ENCODE measurements around the gene GPR146.

GPR146 gene

DNA sequence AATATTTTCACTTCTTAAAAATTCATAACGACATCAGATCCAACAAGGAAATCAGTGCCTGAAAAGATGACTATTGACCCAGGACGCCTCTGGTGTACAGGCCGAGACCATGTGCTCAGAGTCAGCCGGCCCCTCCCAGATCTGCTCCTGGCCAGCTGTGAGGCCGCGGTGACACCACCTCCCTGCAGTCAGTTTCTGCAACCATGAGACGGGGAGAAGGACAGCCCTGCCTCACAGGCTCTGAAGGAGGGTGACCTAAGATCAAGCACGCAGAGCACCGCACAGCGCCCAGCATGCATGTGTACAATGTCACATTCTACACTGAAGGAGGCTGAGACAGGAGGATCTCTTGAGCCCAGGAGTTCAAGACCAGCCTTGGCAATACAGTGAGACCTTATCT is 40.9 kb downstream of the GPR146 start:
- H3K9ac ChIP-seq (ENCODE audit: low read length): no peak overlapping the region
- H3K36me3 ChIP-seq (ENCODE audit: control insufficient read depth, insufficient read depth, low read length): no peaks in the 10 kb centered on the region
- H3K4me3 ChIP-seq (ENCODE audit: low read length): no peak overlapping the region
- no peaks in the 10 kb centered on the region for H3K9me3 ChIP-seq (ENCODE audit: control insufficient read depth, low read length)
- H3K27me3 ChIP-seq (ENCODE audit: control insufficient read depth, insufficient read depth, low read length): peaks cover 21% of the 10 kb centered on the region
- peaks cover 38% of the 10 kb centered on the region for H3K4me1 ChIP-seq (ENCODE audit: control insufficient read depth, insufficient read depth, low read length)

DNA sequence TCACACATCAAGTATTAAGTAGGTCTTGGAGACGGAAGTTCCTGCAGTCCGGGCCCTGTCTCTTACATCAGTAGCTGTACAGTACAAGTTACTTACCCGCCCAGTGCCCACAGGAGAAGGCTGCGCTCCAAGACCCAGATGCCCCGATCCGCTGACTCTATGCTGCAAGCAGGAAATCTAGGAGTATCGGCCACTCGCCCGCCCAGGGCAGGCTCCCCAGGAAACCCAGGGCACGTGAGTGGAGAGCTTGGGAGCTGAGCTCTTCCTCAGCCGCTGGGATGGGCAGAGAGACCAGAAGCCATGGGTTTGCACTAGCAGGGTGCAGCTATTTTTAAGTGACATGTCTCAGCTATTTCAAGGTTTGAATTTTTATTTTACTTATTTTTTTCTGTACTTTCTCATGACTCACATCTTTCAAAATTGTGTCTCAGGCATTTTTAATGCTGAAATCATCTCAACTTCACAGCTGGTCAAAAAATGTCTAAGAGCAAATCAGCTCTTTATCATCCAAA is 41.6 kb downstream of the GPR146 start:
- no peaks in the 10 kb centered on the region for H3K36me3 ChIP-seq (ENCODE audit: control insufficient read depth, insufficient read depth, low read length)
- no peak overlapping the region for H3K9ac ChIP-seq (ENCODE audit: low read length)
- no peaks in the 10 kb centered on the region for H3K9me3 ChIP-seq (ENCODE audit: control insufficient read depth, low read length)
- H3K27me3 ChIP-seq (ENCODE audit: control insufficient read depth, insufficient read depth, low read length): peaks cover 21% of the 10 kb centered on the region
- H3K4me3 ChIP-seq (ENCODE audit: low read length): no peak overlapping the region
- H3K4me1 ChIP-seq (ENCODE audit: control insufficient read depth, insufficient read depth, low read length): peaks cover 38% of the 10 kb centered on the region

DNA sequence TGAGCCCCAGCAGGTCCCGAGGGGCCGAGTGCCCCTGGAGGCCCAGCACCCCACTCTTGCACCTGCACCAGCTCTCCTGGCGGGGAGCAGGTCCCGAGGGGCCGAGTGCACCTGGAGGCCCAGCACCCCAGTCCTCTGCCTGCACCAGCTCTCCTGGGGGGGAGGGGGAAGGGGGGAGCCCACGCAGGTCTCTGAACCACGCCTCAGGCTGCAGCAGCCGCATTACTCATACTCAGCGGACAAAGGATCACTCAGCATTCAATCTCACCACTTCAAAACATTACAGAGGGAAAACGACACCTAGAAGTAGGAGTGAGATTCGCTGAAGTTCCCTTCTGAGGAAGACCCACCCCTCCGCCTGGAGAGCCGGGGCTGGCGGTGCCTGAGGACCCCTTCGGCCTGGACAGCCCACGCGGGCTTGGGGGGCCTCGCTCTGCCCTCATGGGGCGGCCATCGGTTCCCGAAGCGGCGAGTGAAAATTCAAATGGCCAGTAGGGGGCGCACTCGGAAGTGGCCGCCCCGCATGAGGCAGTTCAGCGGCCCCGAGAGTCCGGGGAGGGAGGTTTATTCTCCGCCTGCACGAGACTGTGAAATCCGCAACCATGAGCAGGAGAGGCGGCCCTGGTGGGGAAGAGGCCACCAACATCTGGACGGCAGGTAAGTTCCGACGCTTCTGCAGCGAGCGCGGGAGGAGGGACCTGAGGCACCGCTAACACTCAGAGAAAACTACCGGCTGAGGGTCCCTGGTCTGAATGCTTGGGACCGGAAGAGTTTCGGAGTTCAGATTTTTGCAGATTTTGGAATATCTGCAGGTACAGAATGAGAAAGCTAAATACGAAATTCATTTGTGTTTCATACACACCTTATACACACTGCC is 42.5 kb downstream of the GPR146 start:
- Histone ChIP-seq H3K9ac (ENCODE audit: low read length) (peak overlapping the region; percentile 41), H3K9me3 (ENCODE audit: control insufficient read depth, low read length) (no peaks in the 10 kb centered on the region), H3K4me3 (ENCODE audit: low read length) (no peak overlapping the region), H3K4me1 (ENCODE audit: control insufficient read depth, insufficient read depth, low read length) (peaks cover 38% of the 10 kb centered on the region), H3K27me3 (ENCODE audit: control insufficient read depth, insufficient read depth, low read length) (peaks cover 20% of the 10 kb centered on the region), H3K36me3 (ENCODE audit: control insufficient read depth, insufficient read depth, low read length) (no peaks in the 10 kb centered on the region)

DNA sequence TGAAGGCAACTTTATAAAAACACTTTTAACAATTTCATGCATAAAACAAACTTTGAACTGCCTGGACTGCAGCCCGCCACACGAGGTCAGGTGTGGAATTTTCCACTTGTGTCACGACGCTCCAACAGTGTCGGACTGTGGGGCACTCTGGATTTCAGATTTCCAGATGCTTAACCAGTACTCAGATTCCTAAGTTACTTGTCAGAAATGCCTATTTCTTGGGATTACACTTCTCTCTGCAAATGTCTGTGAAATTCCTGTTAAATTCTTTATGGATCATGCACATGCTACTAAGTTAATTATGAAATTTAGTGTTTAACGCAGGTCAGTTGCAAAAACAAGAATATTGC is 43.1 kb downstream of the GPR146 start:
- Histone ChIP-seq H3K27me3 (ENCODE audit: control insufficient read depth, insufficient read depth, low read length) (peaks cover 15% of the 10 kb centered on the region), H3K9ac (ENCODE audit: low read length) (no peak overlapping the region), H3K9me3 (ENCODE audit: control insufficient read depth, low read length) (no peaks in the 10 kb centered on the region), H3K4me1 (ENCODE audit: control insufficient read depth, insufficient read depth, low read length) (peaks cover 35% of the 10 kb centered on the region), H3K4me3 (ENCODE audit: low read length) (no peak overlapping the region), H3K36me3 (ENCODE audit: control insufficient read depth, insufficient read depth, low read length) (no peaks in the 10 kb centered on the region)

DNA sequence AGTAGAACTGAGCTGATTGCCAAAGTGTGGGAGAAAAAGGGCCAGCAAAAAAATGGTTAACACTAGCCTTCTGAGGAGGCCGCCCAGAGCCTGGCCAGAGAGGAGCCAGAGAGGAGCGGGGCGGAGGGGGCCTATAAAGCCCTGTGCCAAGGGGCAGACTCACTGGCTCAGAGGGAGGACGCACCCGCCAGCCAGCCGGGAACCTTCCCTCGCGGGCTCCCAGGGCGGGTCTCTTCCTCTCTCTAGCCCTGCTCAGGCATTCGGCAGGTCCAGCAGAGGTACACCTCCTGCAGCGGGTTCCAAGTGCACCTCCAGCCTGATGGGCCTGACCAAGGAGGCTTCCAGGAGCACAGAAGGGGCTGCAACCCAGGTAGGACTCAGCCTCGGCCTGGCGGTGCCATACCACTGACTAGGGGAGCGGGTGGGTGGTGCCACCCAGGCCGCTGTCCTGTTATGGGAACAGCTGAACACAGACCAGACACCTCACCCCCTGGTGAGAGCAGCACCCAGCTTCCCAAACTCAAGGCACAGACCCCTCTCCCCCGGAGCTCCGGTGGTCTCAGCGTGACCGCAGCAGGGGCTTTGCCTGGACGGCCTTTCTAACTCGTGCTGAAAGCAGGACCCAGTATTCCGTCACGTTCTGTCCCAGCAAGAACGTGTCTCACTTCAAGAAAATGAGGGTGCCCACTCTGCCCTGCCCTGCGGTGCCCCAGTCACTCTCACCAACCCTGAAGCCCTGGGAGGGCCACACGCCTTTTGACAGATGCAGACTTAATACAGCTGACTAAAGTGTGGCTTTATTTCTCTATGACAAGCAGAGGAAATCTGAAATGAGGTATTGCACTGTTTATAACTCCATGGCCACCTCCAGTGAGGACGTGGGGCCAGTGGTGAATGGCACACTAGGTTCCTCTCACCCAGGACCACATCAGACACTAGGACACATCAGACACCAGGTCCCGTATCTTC is 43.9 kb downstream of the GPR146 start, which contains the start of gene GPER1:
TSS of gene GPER1 (plus strand) at position 162 of the 969 bp plus-strand sequence. CDS start 3,616 bp downstream, outside the sequence.
- Histone ChIP-seq H3K4me1 (ENCODE audit: control insufficient read depth, insufficient read depth, low read length) (peaks cover 35% of the 10 kb centered on the region), H3K9ac (ENCODE audit: low read length) (peak within 1 kb of the TSS; percentile 41), H3K9me3 (ENCODE audit: control insufficient read depth, low read length) (no peaks in the 10 kb centered on the region), H3K36me3 (ENCODE audit: control insufficient read depth, insufficient read depth, low read length) (no peaks in the 10 kb centered on the region), H3K4me3 (ENCODE audit: low read length) (no peak within 1 kb of the TSS), H3K27me3 (ENCODE audit: control insufficient read depth, insufficient read depth, low read length) (peaks cover 15% of the 10 kb centered on the region)

DNA sequence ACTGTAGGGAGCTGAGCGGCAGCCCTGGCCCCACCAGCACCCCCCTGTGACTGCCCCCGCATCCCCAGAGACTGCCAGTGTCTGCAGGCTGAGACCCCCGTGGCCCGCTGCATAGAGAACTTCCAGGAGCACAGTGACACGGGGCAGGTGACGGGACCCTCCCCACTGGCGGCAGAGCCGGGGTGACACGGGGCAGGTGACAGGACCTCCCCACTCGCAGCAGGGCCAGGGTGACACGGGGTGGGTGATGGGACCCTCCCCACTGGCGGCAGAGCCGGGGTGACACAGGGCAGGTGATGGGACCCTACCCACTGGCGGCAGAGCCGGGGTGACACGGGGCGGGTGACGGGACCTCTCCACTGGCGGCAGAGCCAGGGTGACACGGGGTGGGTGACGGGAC is 45.9 kb downstream of the GPR146 start:
- peaks cover 24% of the 10 kb centered on the region for H3K4me1 ChIP-seq (ENCODE audit: control insufficient read depth, insufficient read depth, low read length)
- no peak overlapping the region for H3K4me3 ChIP-seq (ENCODE audit: low read length)
- H3K36me3 ChIP-seq (ENCODE audit: control insufficient read depth, insufficient read depth, low read length): no peaks in the 10 kb centered on the region
- H3K9ac ChIP-seq (ENCODE audit: low read length): no peak overlapping the region
- H3K9me3 ChIP-seq (ENCODE audit: control insufficient read depth, low read length): no peaks in the 10 kb centered on the region
- peaks cover 15% of the 10 kb centered on the region for H3K27me3 ChIP-seq (ENCODE audit: control insufficient read depth, insufficient read depth, low read length)

DNA sequence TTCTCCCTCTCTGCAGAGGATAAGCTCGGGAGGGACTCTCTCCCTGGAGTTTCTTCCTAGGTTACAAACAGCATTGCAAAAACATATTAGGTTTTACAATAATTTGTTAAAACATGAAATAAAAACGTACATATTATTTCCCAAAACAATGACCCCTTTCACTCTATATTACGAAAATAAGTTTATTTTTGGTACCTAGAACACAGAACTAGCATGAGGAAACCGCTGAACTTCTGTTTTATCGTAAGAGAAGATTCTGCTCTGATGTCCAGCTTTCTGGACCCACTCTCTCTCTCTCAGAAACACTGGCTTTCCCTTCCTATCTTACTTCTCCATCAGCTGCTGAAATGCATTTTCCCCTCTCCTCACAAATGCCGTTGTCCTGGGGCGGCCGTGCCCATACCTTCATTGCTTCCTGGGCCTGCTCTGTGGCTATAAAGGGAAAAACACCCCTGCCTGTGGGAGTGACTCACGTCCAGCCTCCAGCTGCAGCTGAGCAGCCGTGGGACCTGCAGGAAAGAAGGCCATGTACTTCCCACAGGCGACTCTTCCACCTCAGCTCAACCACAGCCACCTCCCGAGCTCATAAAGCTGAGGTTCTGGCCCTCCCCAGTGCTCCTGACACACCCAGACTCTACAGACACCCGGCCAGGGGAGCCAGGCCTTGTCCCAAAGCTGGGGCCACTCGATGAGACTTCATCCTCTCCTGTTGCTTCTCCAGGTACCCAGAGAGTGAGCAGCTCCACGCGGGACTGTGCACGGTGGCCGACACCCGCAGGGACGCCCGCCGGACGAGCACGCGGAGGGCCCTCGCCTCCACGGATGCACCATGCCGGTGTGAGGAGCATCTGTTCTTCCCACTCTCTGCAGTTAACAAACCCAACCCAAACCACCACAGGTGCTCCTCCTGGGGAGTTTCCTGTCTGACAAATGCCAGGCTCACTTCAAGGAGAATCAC is 46.6 kb downstream of the GPR146 start:
- H3K4me1 ChIP-seq (ENCODE audit: control insufficient read depth, insufficient read depth, low read length): peaks cover 24% of the 10 kb centered on the region
- H3K36me3 ChIP-seq (ENCODE audit: control insufficient read depth, insufficient read depth, low read length): no peaks in the 10 kb centered on the region
- no peaks in the 10 kb centered on the region for H3K9me3 ChIP-seq (ENCODE audit: control insufficient read depth, low read length)
- no peak overlapping the region for H3K9ac ChIP-seq (ENCODE audit: low read length)
- H3K4me3 ChIP-seq (ENCODE audit: low read length): no peak overlapping the region
- H3K27me3 ChIP-seq (ENCODE audit: control insufficient read depth, insufficient read depth, low read length): peaks cover 16% of the 10 kb centered on the region

DNA sequence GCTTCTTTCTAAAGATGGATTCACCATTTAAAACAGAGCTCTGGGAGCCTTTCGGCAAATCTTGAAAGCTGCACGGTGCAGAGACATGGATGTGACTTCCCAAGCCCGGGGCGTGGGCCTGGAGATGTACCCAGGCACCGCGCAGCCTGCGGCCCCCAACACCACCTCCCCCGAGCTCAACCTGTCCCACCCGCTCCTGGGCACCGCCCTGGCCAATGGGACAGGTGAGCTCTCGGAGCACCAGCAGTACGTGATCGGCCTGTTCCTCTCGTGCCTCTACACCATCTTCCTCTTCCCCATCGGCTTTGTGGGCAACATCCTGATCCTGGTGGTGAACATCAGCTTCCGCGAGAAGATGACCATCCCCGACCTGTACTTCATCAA is 47.3 kb downstream of the GPR146 start:
- Histone ChIP-seq H3K4me3 (ENCODE audit: low read length) (no peak overlapping the region), H3K9me3 (ENCODE audit: control insufficient read depth, low read length) (no peaks in the 10 kb centered on the region), H3K9ac (ENCODE audit: low read length) (no peak overlapping the region), H3K4me1 (ENCODE audit: control insufficient read depth, insufficient read depth, low read length) (peaks cover 26% of the 10 kb centered on the region), H3K36me3 (ENCODE audit: control insufficient read depth, insufficient read depth, low read length) (no peaks in the 10 kb centered on the region), H3K27me3 (ENCODE audit: control insufficient read depth, insufficient read depth, low read length) (peaks cover 20% of the 10 kb centered on the region)

DNA sequence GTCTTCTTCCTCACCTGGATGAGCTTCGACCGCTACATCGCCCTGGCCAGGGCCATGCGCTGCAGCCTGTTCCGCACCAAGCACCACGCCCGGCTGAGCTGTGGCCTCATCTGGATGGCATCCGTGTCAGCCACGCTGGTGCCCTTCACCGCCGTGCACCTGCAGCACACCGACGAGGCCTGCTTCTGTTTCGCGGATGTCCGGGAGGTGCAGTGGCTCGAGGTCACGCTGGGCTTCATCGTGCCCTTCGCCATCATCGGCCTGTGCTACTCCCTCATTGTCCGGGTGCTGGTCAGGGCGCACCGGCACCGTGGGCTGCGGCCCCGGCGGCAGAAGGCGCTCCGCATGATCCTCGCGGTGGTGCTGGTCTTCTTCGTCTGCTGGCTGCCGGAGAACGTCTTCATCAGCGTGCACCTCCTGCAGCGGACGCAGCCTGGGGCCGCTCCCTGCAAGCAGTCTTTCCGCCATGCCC is 47.9 kb downstream of the GPR146 start:
- H3K27me3 ChIP-seq (ENCODE audit: control insufficient read depth, insufficient read depth, low read length): peaks cover 23% of the 10 kb centered on the region
- H3K4me1 ChIP-seq (ENCODE audit: control insufficient read depth, insufficient read depth, low read length): peaks cover 24% of the 10 kb centered on the region
- no peak overlapping the region for H3K4me3 ChIP-seq (ENCODE audit: low read length)
- no peaks in the 10 kb centered on the region for H3K36me3 ChIP-seq (ENCODE audit: control insufficient read depth, insufficient read depth, low read length)
- H3K9ac ChIP-seq (ENCODE audit: low read length): no peak overlapping the region
- no peaks in the 10 kb centered on the region for H3K9me3 ChIP-seq (ENCODE audit: control insufficient read depth, low read length)

DNA sequence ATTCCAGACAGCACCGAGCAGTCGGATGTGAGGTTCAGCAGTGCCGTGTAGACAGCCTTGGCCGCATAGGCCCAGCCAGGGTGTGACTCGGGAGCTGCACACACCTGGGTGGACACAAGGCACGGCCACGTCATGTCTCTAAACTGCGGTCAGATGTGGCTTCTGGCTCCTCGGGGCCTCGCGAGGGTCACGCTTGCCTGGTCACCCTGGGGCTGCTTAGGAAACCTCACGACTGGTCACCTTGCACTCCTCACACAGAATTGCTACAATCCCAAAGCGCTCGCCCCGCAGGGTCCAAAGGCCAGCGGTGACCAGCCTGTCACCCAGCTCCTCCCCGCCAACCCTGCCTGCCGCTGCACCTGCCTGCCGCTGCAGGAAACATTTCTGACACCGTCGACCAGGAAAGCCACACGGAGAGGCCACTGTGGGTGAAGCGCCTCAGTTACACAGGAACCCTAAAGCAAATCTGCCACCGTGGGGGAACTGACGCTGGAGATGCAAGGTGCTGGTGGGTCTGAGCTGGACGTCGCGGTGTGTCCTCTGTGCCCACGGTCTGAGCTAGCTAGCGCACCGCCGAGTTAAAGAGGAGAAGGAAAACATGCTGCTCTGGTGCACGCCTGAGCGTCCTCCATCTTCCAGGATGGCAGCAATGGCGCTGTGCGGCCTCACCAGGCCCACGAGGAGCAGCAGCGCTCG is 48.6 kb downstream of the GPR146 start:
- H3K4me1 ChIP-seq (ENCODE audit: control insufficient read depth, insufficient read depth, low read length): peaks cover 17% of the 10 kb centered on the region
- peaks cover 17% of the 10 kb centered on the region for H3K27me3 ChIP-seq (ENCODE audit: control insufficient read depth, insufficient read depth, low read length)
- no peaks in the 10 kb centered on the region for H3K9me3 ChIP-seq (ENCODE audit: control insufficient read depth, low read length)
- H3K36me3 ChIP-seq (ENCODE audit: control insufficient read depth, insufficient read depth, low read length): no peaks in the 10 kb centered on the region
- no peak overlapping the region for H3K4me3 ChIP-seq (ENCODE audit: low read length)
- no peak overlapping the region for H3K9ac ChIP-seq (ENCODE audit: low read length)

DNA sequence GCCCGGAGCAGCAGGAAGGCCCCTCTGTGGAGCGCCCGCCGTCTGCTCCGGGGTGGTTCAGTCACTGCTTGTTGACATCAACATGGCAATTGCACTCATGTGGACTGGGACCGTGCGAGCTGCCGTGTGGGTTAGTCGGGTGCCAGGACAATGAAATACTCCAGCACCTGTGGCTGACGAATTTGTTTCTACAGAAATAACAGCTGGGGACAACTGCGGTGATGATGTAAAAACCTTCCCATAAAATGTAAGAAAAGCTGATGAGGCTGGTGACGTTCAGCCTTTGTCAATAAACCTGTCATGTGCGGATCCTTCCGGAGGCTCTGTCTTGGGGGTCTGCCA is 49.1 kb downstream of the GPR146 start:
- Histone ChIP-seq H3K36me3 (ENCODE audit: control insufficient read depth, insufficient read depth, low read length) (no peaks in the 10 kb centered on the region), H3K4me3 (ENCODE audit: low read length) (no peak overlapping the region), H3K4me1 (ENCODE audit: control insufficient read depth, insufficient read depth, low read length) (peaks cover 12% of the 10 kb centered on the region), H3K9ac (ENCODE audit: low read length) (no peak overlapping the region), H3K27me3 (ENCODE audit: control insufficient read depth, insufficient read depth, low read length) (peaks cover 12% of the 10 kb centered on the region), H3K9me3 (ENCODE audit: control insufficient read depth, low read length) (no peaks in the 10 kb centered on the region)

Data from mucosa of stomach (tissue), 1 donor.